HG03439 (cell line): ENCODE data around the gene CDKN2C.
"Not testable (repeated sequence)": the region's sequence is repeated elsewhere in the genome, so short reads cannot be mapped to it uniquely, and the experiment has no call there.

ENCODE experiments used
- ATAC-seq: cut with Tn5 transposase; IDR thresholded peaks from one replicate; pipeline ENCODE4 v1.9.1; 2021; ENCODE audit warnings: mild to moderate bottlenecking, moderate library complexity; ENCODE audit not compliant: unreplicated experiment

Gene CDKN2C

DNA sequence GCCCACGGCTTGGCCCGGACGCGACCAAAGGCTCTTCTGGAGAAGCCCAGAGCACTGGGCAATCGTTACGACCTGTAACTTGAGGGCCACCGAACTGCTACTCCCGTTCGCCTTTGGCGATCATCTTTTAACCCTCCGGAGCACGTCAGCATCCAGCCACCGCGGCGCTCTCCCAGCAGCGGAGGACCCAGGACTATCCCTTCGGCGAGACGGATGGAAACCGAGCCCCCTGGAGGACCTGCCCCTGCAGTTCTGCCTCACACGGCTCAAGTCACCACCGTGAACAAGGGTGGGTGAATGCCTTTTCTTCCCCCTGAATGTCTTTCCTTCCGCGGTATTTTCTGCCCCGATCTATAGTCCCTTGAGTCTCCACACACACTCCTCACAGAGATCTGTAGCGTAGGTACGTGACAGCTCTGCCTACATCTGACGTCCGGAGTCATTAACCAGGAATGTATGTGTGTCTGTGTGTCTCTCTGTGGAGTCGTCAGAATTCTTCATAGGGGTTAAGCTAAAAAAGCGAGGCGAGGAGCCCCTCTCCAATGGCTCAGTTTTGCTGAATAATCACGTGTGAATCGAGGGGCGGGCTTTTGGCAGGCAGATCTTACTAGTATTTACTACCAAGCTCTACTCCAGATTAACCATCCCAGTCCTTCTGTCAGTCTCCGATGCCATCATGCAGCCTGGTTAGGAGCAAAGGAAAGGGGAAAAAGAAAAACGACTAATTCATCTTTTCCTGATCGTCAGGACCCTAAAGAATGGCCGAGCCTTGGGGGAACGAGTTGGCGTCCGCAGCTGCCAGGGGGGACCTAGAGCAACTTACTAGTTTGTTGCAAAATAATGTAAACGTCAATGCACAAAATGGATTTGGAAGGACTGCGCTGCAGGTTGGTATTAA, at the start of gene CDKN2C:
Gene CDKN2C (plus strand): TSS at position 635 of the 898 bp plus-strand sequence. CDS start 124 bp downstream, at position 759.
- ATAC-seq: peak; percentile 25

DNA sequence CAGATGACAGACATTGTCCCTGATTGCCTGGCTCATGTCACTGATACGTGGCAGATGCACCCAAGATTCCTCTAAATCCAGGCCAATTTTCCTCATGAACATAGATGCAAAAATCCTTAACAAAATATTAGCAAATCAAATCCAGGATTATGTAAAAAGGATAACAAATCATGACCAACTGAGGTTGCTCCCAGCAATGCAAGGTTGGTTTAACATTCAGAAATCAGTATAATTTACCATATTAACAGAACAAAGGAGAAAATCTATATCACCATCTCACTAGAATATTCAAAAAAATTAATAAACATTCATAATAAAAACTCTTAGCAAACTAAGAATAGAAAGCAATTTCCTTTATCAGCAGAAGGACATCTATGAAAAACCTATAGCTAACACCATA, 49.6 kb upstream of the CDKN2C start:
- no peak for ATAC-seq

DNA sequence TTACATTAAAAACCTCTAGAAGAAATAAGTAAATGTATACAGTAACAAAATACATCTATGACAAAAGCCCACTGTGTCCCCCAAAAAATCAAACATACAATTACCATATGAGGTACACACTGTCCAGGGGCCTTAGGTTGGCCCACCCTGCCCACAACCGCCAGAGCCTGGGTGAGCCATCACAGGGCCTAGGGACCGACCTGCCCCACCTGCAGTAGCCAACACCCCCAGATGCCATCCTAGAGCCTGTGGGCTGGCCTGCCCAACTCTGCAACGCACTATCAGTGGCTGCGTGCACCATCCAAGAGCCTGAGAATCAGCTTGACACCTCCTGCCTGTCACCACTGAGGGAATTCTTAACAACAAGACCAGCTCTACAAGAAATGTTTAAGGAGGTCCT, 49.0 kb upstream of the CDKN2C start:
- ATAC-seq: no peak

DNA sequence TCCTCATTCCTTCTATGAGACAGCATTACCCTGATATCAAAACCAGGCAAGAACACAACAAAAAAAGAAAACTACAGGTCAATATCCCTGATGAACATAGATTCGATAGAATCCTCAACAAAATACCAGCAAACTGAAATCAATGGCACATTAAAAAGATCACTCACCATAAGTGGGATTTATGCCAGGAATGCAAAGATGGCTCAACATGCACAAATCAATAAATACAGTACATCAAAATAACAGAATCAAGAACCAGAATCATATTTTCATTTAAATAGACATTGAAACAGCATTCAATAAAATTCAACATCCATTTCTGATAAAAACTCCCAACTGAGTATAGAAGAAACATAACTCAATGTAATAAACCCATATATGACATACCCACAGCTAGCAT, 46.5 kb upstream of the CDKN2C start:
- no peak for ATAC-seq

DNA sequence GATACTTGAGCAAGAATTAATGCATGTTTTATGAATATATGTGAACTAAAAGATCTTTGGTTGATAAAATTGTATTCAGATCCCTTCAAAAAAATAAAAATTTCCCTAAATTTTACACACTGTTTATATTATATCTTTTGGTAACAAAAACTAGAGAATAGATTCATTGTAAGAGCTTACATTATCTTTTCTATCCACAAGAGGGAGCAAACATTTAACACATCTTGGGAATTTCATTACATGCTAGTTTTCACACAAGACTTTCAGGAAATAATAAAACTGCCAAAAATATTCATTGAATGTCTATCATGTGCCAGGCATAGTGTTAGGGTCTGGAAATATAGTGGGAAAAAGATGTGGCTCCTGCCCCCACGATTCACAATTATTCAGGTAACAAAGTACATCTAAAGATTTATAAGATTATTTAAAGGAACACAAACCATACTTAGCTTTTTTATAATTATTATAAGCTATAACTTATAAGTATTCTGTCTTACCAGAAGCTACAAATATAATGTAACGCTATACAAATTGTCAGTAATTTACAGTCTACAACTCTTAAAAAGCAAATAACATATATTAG, 40.6 kb upstream of the CDKN2C start:
- no peak for ATAC-seq

DNA sequence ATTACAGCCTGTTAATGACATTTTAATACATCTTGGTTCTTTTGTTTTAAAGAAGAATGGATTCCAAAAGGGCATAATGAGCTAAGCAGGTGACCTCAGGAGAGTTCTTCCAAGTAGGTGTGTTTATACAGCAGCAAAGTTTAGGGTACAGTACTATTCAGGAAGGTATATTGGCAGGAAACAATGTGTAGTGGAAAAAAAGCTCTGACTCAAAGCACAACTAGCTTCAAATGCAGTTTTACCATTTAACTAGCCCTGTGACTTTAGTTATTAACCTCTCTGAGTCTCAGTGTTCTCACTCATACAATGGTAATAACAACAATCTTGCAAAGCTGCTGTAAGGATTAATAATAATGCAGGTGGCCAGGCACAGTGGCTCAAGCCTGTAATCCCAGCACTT, 39.9 kb upstream of the CDKN2C start:
- no peak for ATAC-seq

DNA sequence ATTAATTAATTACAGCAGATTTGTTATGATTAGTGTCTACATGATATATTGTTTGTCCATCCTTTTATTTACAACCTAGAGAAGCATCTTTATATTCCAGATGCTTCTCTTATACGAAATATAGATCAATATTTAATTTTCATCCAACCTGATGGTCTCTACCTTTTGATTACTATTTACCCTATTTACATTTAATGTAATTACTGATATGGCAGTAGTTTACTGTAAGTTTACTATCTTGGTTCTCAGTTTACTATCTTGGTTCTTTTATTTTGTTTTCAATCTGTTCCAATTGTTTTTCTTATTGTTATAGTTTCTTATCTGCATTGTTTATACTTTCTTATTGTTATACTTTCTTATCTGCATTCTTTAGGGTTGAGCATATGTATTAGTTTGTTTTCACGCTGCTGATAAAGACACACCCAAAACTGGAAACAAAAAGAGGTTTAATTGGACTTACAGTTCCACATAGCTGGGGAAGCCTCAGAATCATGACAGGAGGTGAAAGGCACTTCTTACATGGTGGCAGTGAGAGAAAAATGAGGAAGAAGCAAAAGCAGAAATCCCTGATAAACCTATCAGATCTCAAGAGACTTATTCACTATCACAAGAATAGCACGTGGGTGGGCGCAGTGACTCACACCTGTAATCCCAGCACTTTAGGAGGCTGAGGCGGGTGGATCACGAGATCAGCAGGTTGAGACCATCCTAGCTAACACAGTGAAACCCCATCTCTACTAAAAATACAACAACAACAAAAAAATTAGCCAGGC, 38.9 kb upstream of the CDKN2C start:
- ATAC-seq: no peak

DNA sequence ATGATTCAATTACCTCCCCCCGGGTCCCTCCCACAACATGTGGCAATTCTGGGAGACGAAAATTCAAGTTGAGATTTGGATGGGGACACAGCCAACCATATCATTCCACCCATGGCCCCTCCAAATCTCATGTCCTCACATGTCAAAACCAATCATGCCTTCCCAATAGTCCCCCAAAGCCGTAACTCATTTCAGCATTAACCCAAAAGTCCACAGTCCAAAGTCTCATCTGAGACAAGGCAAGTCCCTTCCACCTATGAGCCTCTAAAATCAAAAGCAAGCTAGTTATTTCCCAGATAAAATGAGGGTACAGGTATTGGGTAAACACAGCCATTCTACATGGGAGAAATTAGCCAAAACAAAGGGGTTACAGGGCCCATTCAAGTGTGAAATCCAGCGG, 38.0 kb upstream of the CDKN2C start:
- not testable (repeated sequence) for ATAC-seq

DNA sequence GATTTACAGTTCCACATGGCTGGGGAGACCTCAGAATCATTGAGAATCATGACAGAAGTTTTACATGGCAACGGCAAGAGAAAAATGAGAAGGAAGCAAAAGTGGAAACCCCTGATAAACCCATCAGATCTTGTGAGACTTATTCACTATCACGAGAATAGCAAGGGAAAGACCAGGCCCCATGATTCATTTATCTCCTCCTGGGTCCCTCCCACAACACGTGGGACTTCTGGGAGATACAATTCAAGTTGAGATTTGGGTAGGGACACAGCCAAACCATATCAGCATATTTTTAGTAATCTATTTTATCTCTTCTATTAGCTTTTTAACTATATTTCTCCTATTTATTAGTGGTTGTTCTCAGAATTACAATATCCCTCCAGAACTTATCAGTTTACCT, 36.3 kb upstream of the CDKN2C start:
- not testable (repeated sequence) for ATAC-seq

DNA sequence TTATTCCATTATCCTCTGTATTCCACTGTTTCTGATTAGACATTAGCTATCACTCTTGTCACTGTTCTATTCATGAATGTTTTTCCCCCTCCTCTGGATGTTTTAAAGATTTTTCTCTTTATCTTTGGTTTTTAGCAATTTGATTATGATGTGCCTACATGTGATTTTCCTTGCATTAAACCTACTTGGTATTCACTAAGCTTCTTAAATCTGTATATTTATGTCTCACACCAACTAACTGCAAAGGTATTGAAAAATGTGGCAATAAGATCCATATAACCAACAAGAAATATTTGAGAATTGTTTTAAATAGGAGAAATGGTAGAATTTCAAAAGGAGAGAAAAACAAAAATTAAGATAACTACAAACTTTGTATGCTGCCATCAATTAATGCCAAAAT, 35.2 kb upstream of the CDKN2C start:
- no peak for ATAC-seq

DNA sequence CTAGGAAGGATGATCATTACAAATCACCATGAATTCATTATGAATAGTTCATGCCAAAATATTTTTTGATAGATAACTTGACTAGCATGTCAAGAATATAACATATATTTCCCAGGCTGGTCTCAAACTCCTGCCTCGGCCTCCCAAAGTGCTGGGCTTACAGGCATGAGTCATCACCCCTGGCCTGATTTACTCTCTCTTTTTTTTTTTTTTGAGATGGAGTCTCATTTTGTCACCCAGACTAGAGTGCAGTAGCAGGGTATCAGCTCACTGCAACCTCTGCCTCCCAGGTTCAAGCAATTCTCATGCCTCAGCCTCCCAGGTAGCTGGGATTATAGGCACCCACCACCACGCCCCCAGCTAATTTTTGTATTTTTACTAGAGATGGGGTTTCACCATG, 34.8 kb upstream of the CDKN2C start:
- ATAC-seq: not testable (repeated sequence)

DNA sequence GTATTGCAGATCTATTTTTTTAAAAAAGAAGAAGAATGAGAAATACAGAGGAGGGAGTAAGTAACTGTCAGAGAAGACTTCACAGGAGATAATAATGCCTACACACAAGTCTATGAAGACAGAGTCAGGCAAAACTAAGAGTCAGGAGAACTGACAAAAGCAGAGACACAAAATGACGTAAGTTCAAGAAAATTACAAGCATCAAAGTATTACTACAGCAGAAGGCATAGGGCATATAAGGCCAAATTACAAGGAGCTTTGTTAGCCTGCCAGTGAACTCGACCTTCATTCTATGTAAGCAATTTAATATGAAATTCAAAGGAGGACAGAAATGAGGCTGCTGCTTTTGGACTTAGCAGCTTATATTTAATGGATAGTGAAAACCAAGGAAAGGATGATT, 33.7 kb upstream of the CDKN2C start:
- ATAC-seq: no peak

DNA sequence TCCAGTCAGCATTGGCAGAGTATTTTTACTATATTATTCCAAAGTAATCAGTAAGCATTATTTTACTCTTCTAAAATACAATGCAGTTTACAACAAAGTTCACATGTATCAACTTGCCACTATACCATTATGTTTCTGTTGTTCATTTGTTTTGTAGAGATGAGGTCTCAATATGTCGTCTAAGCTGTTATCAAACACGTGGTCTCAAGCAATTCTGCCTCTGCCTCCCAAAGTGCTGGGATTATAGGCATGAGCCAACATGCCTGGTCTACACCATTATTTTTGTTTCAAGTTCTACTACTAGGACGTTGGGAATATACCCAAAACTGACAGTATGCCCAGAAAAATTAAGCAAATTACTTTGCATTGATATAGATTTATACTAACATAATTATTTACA, 29.8 kb upstream of the CDKN2C start:
- ATAC-seq: no peak

DNA sequence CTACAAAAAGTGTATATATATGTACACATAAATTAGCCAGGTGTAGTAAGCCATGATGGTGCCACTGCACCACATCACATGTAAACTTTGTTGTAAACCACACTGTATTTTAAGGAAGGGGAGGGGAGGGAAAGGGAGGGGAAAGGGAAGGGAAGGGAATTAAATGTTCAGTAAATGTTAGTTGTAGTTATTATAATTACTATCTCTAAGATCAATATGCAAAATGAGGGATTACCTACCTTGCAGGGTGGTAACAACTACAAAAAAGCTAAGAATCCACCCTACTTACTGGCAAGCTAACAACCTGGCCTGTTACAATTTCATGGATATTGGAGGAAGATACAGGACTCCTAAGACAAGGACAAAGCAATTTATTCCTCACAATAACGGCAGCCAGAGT, 27.7 kb upstream of the CDKN2C start:
- no peak for ATAC-seq

DNA sequence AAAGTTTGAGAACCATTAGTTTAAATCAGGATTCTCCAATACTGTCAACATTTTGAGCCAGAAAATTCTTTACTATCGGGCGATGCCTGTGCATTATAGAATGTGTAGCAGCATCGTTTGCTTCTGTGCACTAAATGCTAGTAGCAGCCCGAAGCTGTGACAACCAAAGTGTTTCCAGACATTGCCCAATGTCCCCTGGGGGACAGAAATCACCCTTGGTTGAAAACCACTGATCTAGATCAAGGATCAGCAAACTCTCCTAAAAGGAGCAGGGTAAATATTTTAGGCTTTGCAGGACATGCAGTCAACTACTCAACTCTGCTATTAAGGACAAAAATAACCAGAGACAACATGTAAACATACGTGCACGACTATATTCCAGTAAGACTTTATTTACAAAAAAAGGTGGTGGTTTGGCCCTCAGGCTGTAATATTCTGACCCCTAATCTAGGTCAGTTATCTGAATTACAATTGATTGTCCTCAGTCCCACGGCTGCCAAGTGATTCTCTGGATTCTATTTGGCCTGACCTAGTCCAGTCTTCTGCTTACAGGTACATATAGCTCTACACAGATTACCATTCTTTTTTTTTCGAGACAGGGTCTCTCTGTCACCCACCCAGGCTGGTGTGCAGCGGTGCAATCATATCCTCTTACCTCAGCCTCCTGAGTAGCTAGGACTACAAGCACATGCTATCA, 20.6 kb upstream of the CDKN2C start:
- no peak for ATAC-seq

DNA sequence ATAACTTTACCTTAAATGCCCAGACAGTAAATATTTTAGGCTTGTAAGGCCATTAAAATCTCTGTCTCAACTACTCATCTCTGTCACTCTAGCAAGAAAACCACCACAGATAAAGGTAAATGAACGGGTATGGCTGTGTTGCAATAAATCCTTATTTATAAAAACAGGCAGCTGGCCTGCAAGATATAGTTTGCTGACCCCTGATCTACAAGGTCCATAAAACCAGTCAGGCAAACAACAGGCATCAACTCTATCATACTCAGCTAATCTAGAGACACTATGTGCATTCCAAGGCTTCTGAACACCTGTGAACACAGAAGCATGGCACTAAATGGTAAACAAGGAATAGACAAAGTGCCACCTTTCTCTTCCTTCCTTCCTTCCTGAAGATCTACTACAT, 19.6 kb upstream of the CDKN2C start:
- ATAC-seq: no peak

DNA sequence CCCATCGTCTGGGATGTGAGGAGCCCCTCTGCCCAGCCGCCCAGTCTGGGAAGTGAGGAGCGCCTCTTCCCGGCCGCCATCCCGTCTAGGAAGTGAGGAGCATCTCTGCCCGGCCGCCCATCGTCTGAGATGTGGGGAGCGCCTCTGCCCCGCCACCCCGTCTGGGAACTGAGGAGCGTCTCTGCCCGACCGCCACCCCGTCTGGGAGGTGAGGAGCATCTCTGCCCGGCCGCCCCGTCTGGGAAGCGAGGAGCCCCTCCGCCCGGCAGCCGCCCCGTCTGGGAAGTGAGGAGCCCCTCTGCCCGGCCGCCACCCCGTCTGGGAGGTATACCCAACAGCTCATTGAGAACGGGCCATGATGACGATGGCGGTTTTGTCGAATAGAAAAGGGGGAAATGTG, 17.5 kb upstream of the CDKN2C start:
- ATAC-seq: not testable (repeated sequence)

DNA sequence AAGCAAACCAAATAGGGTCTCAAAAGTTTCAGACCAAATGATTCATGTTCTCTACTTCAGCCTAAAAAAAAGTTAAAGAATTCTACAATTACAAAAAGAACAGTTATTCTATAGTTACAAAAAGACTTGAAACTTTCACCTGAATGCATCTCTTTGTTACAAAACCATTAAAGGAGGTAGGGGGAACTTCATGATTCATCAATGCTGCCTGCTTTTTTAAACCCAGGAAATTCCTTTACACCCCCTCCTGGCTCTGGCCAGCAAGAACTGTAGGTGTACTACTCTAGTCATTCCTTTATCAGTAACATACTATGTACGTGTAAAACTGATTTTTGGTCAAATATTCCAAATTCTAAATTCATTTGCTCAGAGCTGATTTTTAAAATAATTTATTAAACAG, 14.9 kb upstream of the CDKN2C start:
- no peak for ATAC-seq

DNA sequence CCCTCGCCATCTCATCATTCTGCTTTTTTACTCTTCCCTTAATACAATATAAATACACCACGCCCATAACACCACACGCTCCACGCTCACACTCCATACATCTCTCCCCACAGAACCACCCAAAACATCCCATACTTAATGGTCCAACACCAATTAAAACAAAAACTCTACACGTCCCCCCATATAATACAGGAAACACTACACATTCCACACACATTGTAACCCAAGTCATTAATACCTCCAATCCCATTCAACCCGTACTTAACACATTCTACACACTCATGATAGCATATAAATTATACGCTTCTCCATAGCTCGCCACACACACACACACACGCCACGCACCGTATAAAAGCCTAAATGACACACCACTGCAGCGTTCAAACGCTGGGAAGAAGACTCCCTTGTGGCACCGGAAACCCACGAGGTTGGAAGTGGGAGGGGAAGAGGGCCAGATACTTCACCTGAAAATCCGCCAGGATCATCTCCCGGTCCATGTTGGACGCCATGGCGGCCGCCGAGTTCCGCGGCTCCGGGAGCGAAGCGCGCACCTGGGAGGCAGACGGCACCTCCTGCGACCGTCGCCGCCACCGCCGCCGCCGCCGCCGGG, 10.6 kb upstream of the CDKN2C start:
- ATAC-seq: no peak

DNA sequence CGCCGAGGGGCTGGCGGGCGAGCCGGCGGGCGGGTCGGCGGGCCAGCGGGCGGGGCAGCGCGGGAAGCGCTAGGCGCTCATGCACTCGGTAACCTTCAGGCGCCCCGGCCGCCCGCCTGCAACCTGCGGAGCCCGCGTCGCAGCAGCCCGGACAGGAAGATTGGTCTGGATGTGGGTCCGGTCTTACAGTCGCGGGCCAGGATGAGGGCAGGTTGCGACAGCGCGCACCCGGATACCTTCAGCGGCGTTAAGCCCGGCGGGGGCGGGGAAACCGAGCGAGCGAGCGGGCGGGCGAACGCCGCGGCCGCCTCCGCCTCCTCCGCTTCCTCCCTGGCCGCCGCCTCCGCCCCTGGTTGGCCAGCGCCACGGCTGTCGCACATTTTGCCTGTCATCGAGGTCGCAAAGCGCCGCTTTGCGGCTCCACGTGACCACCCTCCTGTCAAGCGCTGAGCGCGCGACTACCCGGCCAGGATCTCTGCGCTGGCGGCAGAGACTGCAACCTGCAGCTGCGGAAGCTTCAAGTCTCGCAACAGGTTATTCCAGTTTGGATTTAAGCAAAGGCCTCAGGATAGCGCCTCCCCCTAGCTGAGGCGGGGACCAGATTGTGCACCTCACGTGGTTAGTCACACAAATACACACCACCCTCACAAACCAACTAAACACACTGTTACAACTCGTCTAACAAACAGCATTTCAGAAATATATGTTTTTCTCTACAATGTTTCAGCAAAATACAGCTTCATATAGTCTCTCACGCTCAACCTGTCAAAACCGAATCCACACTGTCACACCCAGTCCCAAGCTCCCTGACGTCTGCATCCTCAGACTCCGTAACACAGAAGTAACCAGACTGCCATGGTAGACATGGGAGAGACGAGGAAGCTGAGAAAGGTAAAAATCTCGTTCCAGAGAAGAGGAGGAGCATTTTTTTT, 9.9 kb upstream of the CDKN2C start, which contains the start of gene FAF1:
Gene FAF1 (minus strand): TSS at position 355 of the 932 bp plus-strand sequence. CDS start 456 bp downstream, outside the sequence.
- ATAC-seq: peak; percentile 92
